Measurements from ENCODE around the gene CA6.

- TF ChIP-seq POLR2AphosphoS5 (IDR thresholded peaks at IDR 0.05) (no peak), POLR2A (IDR thresholded peaks at IDR 0.05) (no peak)
- TF ChIP-seq, protein P1, sequence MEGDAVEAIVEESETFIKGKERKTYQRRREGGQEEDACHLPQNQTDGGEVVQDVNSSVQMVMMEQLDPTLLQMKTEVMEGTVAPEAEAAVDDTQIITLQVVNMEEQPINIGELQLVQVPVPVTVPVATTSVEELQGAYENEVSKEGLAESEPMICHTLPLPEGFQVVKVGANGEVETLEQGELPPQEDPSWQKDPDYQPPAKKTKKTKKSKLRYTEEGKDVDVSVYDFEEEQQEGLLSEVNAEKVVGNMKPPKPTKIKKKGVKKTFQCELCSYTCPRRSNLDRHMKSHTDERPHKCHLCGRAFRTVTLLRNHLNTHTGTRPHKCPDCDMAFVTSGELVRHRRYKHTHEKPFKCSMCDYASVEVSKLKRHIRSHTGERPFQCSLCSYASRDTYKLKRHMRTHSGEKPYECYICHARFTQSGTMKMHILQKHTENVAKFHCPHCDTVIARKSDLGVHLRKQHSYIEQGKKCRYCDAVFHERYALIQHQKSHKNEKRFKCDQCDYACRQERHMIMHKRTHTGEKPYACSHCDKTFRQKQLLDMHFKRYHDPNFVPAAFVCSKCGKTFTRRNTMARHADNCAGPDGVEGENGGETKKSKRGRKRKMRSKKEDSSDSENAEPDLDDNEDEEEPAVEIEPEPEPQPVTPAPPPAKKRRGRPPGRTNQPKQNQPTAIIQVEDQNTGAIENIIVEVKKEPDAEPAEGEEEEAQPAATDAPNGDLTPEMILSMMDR (IDR thresholded peaks at IDR 0.05 in 8 of 11, conservative IDR thresholded peaks at IDR 0.05 in 3 of 11) = no peak
Observed at GRCh38 chr1:9014475-9015375, 69.1 kb downstream of the CA6 start.
